OCI-LY3 (cell line): ENCODE data around the gene FGD1.

Experiments used
- H2AFZ ChIP-seq: fragments of 200-600, 300-600 bp; shearing (Covaris generic); 2 replicates; pipeline ENCODE4 v1.6.0; 2014; ENCODE audit warnings: antibody characterized with exemption, low read depth, low read length
- H3K27ac ChIP-seq: fragments of 200-600, 300-600 bp; sonication (generic); 2 replicates; pipeline ENCODE4 v1.5.1; 2014; ENCODE audit warnings: mild to moderate bottlenecking, low read length, moderate library complexity, mixed read lengths
- H3K27me3 ChIP-seq: fragments of 200-600, 300-600 bp; sonication (generic); 2 replicates; pipeline ENCODE4 v1.6.1; 2014; ENCODE audit warnings: low read depth, low read length, mixed read lengths
- H3K36me3 ChIP-seq: fragments of 200-600, 300-600 bp; sonication (generic); replicated peaks from 2 replicates; pipeline ENCODE3; 2014; ENCODE audit warnings: low read depth, low read length, mixed read lengths
- H3K4me1 ChIP-seq: fragments of 300-600, 200-600 bp; sonication (generic); 2 replicates; pipeline ENCODE4 v1.6.1; 2014; ENCODE audit warnings: low read length, mixed read lengths
- H3K4me2 ChIP-seq: fragments of 200-600, 300-600 bp; sonication (generic); 2 replicates; pipeline ENCODE4 v1.6.1; 2014; ENCODE audit warnings: low read length, mixed read lengths
- H3K4me3 ChIP-seq: fragments of 300-600, 200-600 bp; sonication (generic); 2 replicates; pipeline ENCODE4 v1.5.1; 2014; ENCODE audit warnings: antibody characterized with exemption, mild to moderate bottlenecking, low read length, moderate library complexity
- H3K79me2 ChIP-seq: fragments of 300-600, 200-600 bp; shearing (Covaris generic); 2 replicates; pipeline ENCODE4 v1.6.1; 2014; ENCODE audit warnings: mild to moderate bottlenecking, low read length, mixed read lengths
- H3K9ac ChIP-seq: fragments of 300-600, 200-600 bp; shearing (Covaris generic); 2 replicates; pipeline ENCODE4 v1.6.0; 2014; ENCODE audit warnings: mild to moderate bottlenecking, low read length, moderate library complexity
- H3K9me3 ChIP-seq: fragments of 200-600, 300-600 bp; shearing (Covaris generic); 2 replicates; pipeline ENCODE4 v1.6.1; 2014; ENCODE audit warnings: low read length, mixed read lengths; ENCODE audit not compliant: insufficient read depth
- H4K20me1 ChIP-seq: fragments of 200-600, 300-600 bp; sonication (generic); 2 replicates; pipeline ENCODE4 v1.6.1; 2016; ENCODE audit warnings: low read length, mixed read lengths; ENCODE audit not compliant: insufficient read depth
- EZH2phosphoT487 ChIP-seq: fragments of 200-600 bp; shearing (Covaris generic); IDR thresholded peaks from 2 replicates; pipeline ENCODE4 v1.6.1; 2018; ENCODE audit warnings: antibody characterized with exemption, mixed run types, low read depth
- TF ChIP-seq, protein P1 (sequence below): fragments of 200-600, 300-600 bp; sonication (generic); IDR thresholded peaks from 2 replicates; pipeline ENCODE4 v1.5.1; 2014; ENCODE audit warnings: antibody characterized with exemption, low read length, low read depth

FGD1 gene

DNA sequence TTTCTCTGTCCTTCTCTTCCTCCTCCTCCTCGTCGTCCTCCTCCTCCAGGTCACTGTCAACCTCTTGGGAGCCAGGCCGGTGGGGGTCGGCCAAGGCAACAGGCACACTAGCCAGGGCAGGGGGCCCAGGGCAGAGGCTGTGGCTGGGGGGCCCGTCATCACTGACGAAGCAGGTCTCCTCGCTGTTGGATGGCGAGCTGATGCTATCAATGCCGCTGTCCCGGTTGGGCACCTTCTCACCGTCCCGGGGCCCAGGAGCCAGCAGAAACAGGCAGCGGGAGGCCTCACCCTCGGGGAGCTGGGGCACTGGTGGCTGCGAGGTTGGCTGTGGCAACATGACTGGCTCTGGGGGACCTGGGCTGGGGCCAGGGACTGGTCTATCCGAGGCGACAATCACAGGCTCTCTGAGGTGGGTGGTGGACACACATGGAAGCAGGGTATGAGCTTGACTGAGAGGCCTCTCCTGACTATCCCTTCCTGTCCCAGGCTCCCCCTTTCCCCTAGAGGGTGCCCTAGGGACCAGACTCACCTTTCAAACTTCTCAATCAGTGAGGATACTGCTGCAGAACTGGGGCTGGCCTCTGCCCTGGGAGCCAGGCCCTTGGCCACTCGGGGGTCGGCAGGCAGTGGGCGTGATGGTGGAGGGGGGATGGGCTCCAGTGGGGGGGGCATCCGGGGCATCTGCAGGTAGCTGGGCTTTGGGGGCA is 25.8 kb downstream of the FGD1 start:
- H3K9me3 ChIP-seq = no peaks in the 10 kb centered on the region
- no peaks in the 10 kb centered on the region for H3K79me2 ChIP-seq
- TF ChIP-seq, protein P1, sequence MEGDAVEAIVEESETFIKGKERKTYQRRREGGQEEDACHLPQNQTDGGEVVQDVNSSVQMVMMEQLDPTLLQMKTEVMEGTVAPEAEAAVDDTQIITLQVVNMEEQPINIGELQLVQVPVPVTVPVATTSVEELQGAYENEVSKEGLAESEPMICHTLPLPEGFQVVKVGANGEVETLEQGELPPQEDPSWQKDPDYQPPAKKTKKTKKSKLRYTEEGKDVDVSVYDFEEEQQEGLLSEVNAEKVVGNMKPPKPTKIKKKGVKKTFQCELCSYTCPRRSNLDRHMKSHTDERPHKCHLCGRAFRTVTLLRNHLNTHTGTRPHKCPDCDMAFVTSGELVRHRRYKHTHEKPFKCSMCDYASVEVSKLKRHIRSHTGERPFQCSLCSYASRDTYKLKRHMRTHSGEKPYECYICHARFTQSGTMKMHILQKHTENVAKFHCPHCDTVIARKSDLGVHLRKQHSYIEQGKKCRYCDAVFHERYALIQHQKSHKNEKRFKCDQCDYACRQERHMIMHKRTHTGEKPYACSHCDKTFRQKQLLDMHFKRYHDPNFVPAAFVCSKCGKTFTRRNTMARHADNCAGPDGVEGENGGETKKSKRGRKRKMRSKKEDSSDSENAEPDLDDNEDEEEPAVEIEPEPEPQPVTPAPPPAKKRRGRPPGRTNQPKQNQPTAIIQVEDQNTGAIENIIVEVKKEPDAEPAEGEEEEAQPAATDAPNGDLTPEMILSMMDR = no peak
- TF ChIP-seq EZH2phosphoT487 = no peak
- no peak overlapping the region for H3K27ac ChIP-seq
- no peak overlapping the region for H3K4me3 ChIP-seq
- no peak overlapping the region for H2AFZ ChIP-seq
- no peaks in the 10 kb centered on the region for H4K20me1 ChIP-seq
- H3K4me2 ChIP-seq = no peak overlapping the region
- no peaks in the 10 kb centered on the region for H3K27me3 ChIP-seq
- no peaks in the 10 kb centered on the region for H3K4me1 ChIP-seq
- no peak overlapping the region for H3K9ac ChIP-seq
- H3K36me3 ChIP-seq = no peaks in the 10 kb centered on the region

DNA sequence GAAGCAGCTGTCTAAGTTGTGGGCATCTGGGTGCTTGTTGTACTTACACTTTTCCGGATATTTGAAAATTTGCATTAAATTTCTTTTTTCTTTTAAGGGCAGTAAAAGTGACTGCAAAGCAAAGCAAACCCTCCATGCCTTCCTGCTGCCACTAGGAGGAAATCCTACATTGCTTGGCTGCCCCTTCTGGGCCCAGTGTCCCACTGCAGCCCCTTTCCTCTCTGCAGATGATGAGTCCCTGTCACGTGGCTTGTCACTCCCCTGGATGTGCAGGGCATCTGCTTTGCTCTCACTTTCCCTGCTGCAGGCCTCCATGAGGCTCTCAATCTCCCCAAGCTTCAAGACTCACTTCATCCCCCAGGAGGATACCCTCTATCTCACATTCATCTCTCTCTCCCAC is 43.1 kb downstream of the FGD1 start:
- no peaks in the 10 kb centered on the region for H4K20me1 ChIP-seq
- H3K4me2 ChIP-seq = no peak overlapping the region
- H3K36me3 ChIP-seq = no peaks in the 10 kb centered on the region
- H3K4me3 ChIP-seq = no peak overlapping the region
- no peak overlapping the region for H3K9ac ChIP-seq
- H3K27ac ChIP-seq = no peak overlapping the region
- no peaks in the 10 kb centered on the region for H3K79me2 ChIP-seq
- H3K9me3 ChIP-seq = no peaks in the 10 kb centered on the region
- no peak overlapping the region for H2AFZ ChIP-seq
- no peaks in the 10 kb centered on the region for H3K4me1 ChIP-seq
- TF ChIP-seq, protein P1 = no peak
- no peak for TF ChIP-seq EZH2phosphoT487
- no peaks in the 10 kb centered on the region for H3K27me3 ChIP-seq

DNA sequence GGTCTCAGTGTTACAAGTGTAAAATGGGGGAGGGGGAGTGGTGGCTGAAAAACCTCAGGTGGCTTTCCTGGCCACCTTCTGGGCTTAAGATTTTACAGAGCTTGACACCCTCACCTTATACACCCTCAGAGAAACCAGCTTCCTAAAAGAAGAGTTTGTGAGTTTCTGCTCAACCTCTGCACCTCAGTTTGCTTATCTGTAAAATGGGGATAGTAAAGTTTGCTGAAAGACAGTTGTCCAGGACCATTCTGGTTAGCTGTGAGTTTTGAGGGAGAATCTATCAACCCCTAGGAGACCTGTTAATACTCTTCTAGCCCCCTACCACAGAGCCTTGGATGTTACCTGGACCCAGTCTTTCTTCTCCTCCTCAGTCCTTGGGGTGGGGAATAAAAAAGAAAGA is 46.1 kb downstream of the FGD1 start:
- no peaks in the 10 kb centered on the region for H3K4me1 ChIP-seq
- H3K27ac ChIP-seq = no peak overlapping the region
- H3K4me2 ChIP-seq = no peak overlapping the region
- no peaks in the 10 kb centered on the region for H3K79me2 ChIP-seq
- H3K4me3 ChIP-seq = no peak overlapping the region
- no peak overlapping the region for H3K9ac ChIP-seq
- H2AFZ ChIP-seq = no peak overlapping the region
- no peaks in the 10 kb centered on the region for H3K36me3 ChIP-seq
- TF ChIP-seq, protein P1 = no peak
- TF ChIP-seq EZH2phosphoT487 = no peak
- no peaks in the 10 kb centered on the region for H3K9me3 ChIP-seq
- H3K27me3 ChIP-seq = no peaks in the 10 kb centered on the region
- no peaks in the 10 kb centered on the region for H4K20me1 ChIP-seq

DNA sequence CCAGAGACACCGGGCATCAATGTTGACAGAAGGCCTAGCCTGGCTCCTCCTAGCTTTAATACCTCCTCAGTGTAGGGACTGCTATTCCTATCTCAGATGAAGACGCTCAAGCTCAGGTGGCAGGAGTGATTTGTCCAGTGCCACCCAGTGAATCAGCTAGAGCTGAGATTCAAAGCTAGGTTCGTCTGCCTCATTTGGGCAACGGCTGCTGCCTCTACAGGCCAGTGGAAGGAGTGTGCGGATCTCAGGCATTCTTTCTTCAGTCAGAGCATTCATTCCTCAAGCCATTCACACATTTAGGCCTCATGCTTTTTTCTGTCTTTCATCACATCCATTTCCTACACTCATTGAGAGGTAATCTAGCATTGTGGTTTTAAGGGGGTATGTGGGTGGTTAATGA is 48.6 kb downstream of the FGD1 start:
- H3K4me3 ChIP-seq = no peak overlapping the region
- no peaks in the 10 kb centered on the region for H3K4me1 ChIP-seq
- no peaks in the 10 kb centered on the region for H3K27me3 ChIP-seq
- TF ChIP-seq, protein P1 = no peak
- no peak for TF ChIP-seq EZH2phosphoT487
- no peak overlapping the region for H3K27ac ChIP-seq
- H3K4me2 ChIP-seq = no peak overlapping the region
- no peaks in the 10 kb centered on the region for H3K9me3 ChIP-seq
- peaks cover 19% of the 10 kb centered on the region for H3K79me2 ChIP-seq
- H3K9ac ChIP-seq = no peak overlapping the region
- H4K20me1 ChIP-seq = no peaks in the 10 kb centered on the region
- peaks cover 3% of the 10 kb centered on the region for H3K36me3 ChIP-seq
- H2AFZ ChIP-seq = no peak overlapping the region
